ENCODE measurements around the gene HDAC1.

Gene HDAC1

GRCh38 chr1:32318127-32318869, 26.4 kb downstream of the HDAC1 start:
- TF ChIP-seq ZFX (IDR thresholded peaks at IDR 0.05; ENCODE audit: borderline replicate concordance), result no peak
- no peak for TF ChIP-seq CTCF (IDR thresholded peaks at IDR 0.05)
- H3K27ac ChIP-seq, result no peak overlapping the region

DNA sequence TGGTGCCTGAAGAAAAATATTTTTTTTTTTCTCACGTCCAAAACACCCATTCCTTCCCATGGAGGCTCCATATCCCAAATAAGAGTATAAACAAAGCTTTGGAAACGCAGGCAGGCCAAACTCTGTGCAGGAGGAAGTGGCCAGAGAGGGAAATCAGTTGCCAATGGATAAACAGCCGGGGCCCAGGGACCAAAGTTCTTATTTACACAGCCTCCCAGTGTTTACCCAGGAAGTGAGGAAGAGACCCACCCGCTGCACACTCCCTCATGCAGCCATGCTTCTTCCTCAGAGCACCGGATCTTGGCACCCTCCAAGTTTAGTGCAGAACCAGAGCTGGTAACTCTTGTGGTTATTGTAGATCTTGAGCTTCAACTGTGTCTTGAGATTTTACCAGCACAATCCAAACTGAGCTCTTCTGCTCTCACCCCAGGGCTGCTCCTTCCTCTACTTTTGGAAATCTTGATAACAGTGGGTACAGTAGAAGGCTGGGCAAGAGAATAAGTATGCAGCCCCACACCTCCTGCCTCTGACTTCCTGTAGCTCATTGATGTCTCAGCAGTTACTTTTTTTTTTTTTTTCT, 29.9 kb downstream of the HDAC1 start:
- H3K27ac ChIP-seq, result peak overlapping the region; percentile 92
- TF ChIP-seq CTCF (IDR thresholded peaks at IDR 0.05), result no peak

GRCh38 chr1:32327204-32327603, 35.3 kb downstream of the HDAC1 start:
- TF ChIP-seq CTCF (IDR thresholded peaks at IDR 0.05) (no peak), ZFX (IDR thresholded peaks at IDR 0.05; ENCODE audit: borderline replicate concordance) (no peak)
- no peak overlapping the region for H3K27ac ChIP-seq

DNA sequence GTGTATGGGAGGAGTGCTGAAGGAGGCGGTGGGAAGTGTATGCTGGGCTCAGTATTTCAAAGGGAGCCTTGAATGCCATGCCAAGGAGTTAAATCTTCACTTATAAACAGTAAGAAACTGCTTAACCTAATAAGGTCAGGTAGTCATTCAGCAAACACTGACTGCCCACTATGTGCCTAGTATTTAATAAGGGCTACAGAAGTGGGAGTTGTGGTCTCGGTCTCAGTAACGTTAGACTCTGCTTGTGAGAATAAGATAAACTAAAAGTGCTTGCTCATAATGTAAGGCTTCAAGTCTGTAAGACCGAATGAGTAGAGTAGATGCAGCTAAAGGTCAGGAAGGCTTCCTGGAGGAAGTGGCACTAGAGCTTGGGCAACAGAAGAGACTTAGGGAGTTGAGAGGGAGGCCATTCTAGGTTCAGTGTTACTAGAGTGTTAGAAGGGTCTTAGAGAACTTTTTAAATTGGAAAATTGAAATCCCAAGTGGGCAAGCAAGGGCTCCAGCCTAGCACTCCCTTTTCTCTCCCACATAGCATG, 38.1 kb downstream of the HDAC1 start:
- TF ChIP-seq CTCF (IDR thresholded peaks at IDR 0.05), result no peak
- no peak for TF ChIP-seq ZFX (IDR thresholded peaks at IDR 0.05; ENCODE audit: borderline replicate concordance)
- H3K27ac ChIP-seq, result peak overlapping the region; percentile 89; the same call in 1 of the 2 replicates

DNA sequence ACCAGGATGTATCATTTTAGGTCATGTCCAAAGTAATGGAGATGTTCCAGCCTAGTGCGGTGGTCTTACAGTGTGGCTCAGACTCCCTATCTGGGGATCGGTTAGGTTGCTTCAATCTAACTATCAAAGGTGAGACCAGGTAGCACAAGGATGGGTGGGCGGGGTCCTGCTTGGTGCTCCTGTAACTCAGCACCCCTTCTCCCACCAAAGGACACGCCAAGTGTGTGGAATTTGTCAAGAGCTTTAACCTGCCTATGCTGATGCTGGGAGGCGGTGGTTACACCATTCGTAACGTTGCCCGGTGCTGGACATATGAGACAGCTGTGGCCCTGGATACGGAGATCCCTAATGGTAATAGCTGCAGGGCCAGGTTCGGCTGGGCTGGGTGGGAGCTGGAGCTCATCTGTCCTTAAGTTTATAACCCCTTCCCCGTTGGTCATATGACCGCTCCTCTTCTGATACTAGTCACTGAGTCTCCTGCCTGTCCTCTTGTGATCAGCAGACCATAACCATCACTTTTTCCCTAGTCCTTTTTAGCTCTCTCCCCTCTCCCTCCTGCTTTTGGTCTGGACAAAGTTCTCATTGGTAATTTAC, 38.8 kb downstream of the HDAC1 start:
- TF ChIP-seq ZFX (IDR thresholded peaks at IDR 0.05; ENCODE audit: borderline replicate concordance) (no peak), CTCF (IDR thresholded peaks at IDR 0.05) (no peak)
- H3K27ac ChIP-seq, result peak overlapping the region; percentile 89

GRCh38 chr1:32331549-32331948, 39.7 kb downstream of the HDAC1 start:
- peak overlapping the region; percentile 89 for H3K27ac ChIP-seq
- no peak for TF ChIP-seq ZFX (IDR thresholded peaks at IDR 0.05; ENCODE audit: borderline replicate concordance)
- no peak for TF ChIP-seq CTCF (IDR thresholded peaks at IDR 0.05)
